HG03342 (cell line): ENCODE results near the gene ARID1B.

Source experiments
- ATAC-seq: cut with Tn5 transposase; IDR thresholded peaks from one replicate; pipeline ENCODE4 v1.9.1; 2021; ENCODE audit warnings: mild to moderate bottlenecking, moderate library complexity; ENCODE audit not compliant: unreplicated experiment

ARID1B gene

DNA sequence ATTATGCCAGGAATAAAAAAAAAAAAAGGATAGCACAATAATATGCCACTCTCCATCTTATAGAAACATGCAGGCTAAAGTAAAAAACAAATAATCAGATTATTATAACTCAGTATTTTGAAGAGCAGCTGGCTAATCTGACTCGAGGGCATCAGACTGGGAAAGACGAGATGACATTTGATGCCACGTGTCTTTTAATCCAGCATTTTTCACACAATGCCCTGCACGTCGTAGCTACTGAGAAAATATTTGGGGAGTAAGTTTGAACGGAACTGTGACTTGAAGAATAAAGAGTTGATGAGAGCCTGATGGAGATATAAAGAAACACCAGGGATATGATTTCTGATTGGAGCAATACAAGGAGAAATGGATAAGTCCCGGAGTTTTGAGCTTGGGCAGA lies 237.7 kb downstream of the ARID1B start:
- no peak for ATAC-seq

DNA sequence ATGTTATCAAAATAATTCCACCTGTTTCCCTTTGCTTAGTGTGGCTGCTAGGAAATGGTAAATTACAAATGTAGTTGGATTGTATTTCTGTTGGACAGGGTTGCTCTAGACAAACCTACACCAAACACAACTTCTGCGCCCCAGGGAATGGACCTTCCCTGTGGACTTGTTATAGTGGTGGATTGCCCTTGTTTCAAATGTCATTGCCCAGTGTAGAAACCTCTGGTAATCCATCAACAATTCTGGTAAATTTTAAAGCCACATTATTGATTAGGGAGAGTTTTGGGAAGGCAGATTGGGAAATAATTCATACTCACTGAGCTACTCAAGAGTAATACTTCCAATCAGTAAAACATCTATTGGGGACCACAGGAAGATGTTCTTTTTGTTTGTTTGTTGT lies 239.8 kb downstream of the ARID1B start:
- ATAC-seq, result no peak

DNA sequence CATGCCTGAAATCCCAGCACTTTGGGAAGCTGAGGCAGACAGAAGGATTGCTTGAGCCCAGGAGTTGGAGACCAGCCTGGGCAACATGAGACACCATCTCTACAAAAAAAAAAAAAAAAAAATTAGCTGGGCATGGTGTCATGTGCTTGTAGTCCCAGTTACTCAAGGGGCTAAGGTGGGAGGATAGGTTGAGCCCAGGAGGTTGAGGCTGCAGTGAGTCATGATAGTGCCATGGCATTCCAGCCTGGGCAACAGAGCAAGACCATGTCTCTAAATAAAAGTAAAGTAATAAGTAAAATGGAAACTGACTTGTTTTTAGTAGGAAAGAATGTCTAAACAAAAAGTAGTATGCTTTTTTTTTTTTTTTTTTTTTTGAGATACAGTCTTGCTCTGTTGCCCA lies 240.7 kb downstream of the ARID1B start:
- ATAC-seq, result no peak

DNA sequence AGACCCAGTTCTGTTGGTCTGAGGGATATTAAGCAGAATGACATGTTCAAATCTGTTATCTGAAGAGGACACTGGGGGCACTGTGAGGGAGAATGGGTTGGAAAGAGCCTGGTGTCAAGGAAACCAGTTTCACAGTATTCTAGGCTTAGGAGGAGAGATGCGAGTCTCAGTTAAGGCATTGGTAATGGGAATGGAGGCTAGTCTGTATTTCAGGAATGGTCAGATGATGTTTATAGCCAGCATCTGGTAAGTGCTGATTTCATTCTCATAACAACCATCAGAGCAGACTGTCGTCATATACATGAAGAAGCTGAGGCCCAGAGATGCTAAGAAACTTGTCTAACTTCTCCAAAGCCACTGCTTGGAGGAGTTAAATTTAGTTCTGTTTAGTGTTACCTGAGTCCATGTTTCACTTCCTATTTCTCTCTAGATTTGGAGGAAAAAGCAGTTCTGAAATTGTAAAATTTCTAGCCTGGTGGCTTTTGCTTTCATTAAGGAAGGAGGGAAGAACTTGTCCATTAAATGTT lies 242.0 kb downstream of the ARID1B start:
- no peak for ATAC-seq

DNA sequence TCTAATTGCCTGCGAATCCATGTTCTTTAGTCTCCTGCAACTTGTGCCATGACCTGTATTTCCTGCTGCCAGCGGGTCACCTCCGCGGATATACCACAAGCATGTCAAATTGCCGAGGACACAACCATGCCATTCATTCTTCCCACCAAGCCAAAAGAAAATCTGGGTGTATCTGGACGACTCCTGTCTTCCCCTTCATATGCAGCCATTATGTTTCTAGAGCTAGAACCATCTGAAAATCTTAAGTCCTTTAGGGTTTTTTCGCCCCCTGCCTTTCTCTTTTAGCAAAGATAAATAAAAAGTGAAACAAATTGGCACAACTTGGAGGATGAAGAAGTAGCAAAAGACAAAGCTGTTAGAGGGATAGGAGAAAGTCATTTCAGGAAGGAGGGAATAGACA lies 242.6 kb downstream of the ARID1B start:
- no peak for ATAC-seq

DNA sequence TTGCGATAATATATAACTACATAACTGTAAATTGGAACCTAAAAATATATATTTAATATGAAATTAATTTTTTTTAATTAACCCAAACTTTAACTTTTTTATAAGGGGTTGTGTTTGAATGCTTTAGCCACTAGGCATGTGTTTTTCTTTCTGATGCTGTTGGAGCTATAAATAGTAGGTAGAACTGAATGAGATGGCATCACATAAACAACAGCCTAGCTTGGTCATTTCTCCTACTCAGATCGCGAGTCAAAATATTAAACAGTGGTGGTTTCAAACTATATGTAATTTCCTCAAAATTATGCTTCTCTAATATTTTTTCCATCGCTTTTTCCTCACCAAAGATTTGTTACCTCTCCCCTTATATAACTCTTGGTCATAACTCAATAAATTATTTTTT lies 243.2 kb downstream of the ARID1B start:
- no peak for ATAC-seq

DNA sequence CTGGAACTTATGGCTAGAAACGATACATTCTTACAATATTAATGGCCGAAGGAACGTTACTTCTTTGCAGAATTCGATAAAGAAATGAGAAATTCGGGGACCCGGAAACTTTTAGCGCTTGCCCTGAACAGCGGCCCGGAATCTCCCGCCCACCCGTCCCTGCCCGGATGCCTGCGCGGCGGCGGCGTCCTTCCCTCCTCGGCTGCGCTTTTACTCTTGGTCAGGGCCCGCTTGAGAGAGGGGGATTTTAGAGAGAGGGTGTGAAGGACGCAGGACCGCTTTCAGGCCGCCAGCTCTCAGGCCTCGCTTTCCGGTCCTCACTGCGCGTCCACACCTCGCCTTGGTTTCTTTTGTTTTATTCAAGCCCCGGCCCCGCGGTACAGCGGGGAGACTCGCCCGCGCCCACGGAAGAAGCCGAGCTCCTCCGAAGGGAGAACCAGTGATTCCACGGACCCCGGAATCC lies 243.7 kb downstream of the ARID1B start:
- ATAC-seq, result peak; percentile 31

DNA sequence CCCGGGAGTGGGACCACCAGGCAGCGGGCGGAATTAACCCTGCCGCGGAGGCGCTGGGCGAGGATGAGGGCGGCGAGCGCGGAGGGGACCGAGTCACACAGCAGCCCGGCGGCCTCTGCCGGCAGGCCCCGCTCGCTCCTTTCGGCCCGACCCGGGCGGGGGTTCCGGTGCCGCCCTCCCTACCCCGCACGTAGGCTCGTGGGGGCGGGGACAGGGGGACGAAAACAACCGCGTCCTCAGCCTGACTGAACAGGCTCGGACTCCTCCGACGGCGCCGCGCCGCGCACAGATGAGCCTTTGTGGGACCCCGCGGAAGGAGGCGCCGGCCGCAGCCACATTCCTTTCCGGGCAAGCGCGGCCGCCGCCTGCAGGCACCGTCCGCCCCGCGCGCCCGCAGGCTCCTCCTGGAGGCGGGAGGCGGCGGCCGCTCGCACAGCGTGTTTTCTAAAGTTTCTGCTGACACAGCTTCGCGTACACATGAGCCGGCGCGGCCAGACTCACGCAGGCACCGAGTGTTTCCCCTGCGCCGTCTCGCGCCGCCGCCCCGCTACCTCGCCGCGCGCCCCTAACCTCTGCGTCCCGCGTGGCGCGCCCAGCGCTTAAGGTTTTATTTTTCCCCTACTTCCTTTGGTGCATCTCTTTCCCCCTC lies 244.3 kb downstream of the ARID1B start:
- peak; percentile 66 for ATAC-seq

DNA sequence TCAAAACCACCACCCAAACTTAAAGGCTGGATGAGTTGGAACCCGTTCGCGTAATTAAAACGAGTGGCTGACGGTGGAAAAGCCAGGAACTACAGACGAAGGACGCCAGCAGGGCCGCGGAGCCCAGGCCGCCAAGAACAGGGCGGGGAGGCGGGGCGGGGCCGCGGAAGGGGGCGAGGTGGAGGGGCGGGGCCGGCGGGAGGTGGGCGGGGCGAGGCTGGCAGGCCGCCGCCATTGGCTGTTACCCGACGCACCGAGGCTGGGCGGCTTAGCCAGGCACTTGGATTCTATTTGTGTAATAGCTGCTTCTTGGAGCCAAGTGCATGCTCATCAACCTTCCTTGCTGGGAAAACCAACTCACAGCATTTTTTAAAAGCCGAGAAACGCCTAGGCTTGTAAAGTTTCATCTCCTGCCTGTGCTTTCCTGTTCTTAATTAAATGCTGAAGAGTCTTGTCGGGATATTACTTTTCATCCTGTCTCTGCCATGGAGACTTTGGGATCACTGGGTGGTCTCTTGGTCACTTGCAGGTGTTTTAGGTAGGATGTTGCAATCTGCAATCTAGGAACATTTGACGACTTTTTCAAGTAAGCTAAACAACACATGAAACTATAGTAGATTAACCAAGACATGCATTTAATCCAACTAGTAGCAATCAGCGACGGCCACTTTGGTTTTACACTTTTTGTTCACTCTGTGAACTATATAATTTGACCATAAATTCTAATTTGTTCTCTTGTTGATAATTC lies 245.0 kb downstream of the ARID1B start:
- peak; percentile 44 for ATAC-seq

DNA sequence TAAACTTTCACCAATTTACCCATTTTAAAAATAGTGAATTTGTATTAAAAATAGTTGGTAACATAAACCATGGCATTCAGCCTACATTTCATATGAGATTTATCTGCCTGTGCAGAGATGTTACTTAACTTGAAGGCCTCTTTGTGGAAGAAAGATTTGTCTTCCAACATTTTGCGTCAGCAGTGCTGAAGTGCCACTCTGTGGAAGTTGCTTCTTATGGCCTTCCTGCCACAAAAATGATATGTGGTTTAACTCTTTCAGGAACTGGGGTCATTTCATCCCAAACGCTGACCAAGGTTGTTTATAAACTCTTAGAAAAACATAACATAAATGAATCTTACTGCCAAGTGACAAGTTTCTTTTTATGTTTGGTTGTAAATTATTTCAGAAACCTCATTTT lies 246.8 kb downstream of the ARID1B start:
- no peak for ATAC-seq

DNA sequence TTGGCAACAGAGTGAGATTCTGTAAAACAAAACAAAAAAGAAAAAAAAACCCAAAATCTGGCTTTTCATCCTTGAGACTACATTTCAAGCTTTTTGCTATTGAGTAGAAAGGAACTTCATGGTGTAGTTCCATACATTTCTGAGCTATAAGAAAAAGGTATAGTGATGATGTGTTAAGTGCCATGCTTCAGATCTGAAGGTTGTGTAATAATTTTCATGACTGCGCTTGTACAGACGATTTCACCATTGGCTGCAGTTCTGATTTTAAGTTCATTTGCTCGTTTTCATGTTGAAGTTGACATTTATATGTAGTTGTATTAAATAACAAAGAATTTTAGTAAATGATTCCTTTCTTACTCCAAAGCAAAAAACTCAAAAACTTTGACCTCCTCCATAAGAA lies 247.6 kb downstream of the ARID1B start:
- ATAC-seq, result no peak

DNA sequence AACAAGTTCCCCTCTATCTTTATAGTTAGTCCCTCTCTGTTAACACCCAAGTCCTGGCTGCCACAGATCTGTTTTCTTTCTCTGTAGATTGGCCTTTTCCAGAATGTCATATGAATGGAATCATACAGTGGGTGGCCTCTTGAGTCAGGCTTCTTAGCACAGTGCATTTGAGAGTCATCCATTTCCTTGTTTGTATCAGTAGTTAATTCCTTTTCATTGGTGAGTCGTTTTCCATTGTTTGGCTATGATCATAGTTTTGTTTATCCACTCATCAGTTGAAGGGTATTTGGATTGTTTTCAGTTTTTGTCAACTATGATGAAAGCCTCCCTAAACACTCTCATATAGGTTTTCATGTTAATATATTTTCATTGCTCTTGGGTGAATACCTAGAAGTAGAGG lies 248.3 kb downstream of the ARID1B start:
- no peak for ATAC-seq

DNA sequence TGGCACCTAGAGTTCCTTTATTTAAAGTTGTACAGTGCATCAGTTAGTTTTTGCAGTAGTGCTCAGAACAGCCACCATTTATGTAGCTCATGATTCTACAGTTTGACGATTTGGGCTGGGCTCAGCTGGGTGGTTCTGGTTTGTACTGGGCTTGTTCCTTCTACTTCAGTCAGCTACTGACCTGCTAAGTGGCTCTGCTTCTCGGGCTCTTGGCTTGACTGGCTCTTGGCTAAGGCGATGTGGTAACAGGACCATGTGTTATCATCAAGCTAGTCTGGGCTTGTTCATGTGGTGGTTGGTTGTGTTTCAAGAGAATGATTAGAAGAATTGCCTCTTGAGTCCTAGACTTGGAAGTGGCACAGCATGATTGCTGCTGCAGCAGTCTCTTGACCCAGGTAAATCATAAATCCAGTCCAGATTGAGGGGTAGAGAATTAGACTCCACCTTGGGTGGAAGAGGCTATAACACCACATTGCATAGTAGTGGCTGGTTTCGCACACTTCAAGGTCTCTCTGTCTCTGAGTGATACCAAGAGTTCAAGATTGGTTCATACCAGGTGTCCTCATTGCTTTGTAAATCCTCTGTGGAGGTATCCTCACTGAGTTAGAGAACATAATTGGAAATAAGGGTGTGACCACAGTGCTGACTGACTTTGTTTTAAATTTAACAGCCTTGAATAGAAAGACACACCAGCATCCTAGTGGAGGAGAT lies 253.0 kb downstream of the ARID1B start:
- ATAC-seq, result no peak

DNA sequence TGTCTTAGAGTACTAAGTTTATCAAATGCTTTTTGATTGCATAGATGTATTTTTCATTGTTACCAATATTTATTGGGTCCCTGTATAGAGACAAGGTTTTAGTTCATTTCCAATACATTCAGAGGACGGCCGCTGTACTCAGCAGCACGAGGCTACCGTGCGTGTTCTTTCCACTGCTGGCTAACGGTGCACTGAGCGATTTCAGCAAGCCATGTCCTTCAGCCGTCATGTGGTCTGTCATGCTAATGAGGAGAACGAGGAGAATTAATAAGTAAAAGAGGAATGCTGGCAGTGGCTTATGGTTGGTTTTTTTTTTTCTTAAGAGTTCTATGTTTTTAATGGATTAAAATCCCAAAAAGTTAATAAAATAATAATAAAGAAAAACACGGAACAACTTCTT lies 253.6 kb downstream of the ARID1B start:
- no peak for ATAC-seq

DNA sequence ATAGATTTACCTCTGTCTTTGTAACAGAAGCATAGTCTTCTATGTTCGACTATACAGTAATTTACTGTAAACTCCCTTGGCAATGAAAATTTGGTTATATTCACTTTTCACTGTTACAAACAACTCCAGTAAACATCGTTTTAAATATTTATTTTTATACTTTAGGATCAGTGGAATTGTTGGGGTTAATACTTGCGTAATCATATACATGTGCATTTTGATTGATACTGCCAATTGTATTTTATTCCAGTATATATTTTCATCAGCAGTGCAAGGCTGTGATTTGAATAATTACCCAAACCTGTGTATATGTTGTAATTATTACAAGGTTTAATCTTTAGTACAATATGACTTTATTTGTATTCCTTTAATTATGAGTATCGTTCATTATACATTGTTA lies 255.7 kb downstream of the ARID1B start:
- no peak for ATAC-seq

DNA sequence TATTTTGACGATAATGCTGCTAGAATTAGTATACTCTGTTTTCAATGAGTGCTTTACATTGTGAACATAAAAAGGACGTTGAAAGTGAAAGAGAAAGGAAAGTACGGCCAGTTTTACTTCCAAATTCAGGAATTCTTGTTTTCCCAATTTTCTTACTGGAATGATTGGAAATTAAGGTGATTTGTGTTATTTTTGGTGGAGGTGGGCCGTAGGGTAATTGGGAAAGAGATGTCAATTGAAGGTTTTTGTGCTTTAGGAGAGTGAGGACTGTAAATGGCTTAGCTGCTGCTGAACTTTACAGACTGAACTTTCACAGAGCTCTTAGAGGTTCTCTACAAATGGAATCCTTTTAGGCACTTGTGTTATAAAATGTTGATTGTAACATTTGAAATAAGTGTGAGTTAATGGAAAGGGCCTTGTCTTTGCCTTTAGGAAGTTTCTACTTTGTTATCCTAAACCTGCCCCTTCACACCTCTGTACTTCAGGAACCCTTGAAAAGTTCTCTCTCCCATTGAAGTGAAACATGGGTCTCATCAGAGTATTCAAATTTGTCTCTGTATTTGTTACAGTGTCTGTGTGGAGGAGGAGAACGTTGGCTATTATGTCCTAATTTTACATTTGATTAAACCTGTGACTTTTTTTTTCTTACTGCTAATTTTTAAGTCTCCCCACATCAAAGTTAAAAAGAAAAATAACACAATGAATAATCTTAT lies 256.4 kb downstream of the ARID1B start:
- no peak for ATAC-seq

DNA sequence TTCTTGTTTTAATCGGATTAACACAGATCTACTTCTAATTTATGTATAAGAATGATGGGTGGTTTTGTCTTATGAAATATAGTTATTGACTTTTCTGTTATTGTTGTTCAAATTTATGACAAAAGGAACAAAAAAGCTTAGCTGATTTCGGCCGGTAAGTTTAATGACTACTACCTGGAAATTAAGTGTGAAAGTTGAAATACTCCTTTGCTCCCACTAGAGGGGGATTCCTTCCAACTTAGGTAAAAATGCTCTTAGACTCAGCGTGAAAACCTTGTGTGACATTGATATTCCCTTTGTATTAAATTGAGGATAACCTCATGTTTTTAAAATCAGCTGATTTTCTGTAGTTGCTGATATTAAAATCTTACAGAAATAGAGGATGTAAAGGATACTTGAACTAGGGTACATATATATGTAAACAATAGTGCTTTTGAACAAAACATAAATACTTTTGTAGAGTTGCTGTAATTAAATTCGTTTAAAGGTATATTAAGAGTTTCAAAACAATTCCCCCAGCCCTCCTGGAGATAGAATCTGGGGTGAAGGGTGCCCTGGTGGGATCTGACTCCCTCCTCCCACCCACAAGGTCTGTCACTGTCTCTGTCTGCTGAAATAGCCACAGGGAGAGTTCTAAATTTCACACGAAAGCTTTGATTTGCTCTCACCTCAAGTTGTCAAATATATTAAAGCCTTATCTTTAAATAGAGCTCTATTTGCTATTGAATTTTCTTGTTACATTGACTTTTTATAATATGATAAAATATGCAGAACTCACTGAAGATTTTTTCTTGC lies 257.5 kb downstream of the ARID1B start:
- no peak for ATAC-seq

DNA sequence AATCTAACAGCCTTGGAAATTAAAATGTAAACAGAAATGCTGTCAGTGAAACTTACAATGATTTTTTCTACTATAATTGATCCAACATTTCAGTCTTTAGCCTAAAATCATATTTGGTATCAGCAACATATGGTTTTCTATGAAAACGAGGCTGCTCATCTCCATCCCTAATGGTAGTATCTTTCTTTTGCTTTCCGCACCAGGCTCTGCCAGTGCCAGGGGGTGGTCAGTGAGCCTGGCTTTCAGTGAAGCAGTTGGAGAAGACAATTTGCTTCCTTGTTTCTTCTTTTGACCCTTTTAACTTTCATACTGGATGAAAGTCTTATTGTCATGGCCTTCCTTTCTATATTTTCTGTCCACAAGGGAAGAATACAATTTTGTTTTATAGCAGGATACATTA lies 258.4 kb downstream of the ARID1B start:
- ATAC-seq, result no peak

DNA sequence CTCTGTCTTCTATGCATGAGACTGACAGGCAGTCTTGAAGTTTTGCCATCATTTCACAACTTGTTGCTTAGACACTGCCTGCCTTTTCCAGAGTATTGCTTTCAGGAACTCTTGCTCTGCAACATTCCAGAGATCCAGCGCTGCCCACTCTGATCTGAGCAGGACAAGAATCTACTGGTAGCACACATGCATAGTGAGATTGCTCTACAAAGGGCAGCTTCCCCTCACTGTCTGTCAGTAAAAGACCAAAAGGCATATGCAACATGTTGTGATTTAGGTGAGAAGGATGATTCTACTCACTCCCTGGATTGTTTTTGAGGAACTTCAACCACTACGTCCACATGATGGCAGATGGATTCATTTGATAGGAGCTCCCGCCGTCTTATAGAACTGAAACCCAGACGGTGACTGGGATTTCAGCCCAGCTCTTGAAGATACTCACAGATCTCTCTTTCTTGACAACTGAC lies 259.1 kb downstream of the ARID1B start:
- ATAC-seq, result no peak

DNA sequence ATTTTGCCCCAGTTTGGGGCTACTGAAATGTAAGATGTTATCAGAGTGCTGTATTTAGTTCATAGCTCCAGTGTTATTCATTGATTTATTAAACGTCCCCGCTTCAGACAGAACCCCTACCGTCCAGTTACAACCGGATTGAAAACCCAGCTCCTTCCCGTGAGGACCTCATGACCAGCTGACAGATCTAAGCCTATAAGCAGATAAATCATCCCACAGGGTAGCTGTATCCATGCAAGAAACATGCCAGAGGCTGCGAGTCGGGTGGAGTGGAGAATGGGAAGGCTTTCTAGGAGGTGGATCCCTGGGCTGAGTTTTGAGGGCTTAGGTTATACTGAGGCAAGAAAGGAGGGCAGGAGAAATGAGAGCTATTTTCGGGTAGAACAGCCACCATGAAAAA lies 260.0 kb downstream of the ARID1B start:
- no peak for ATAC-seq
